ENCODE data around the gene AGMO.

Gene AGMO

GRCh38 chr7:15397922-15398760, 163.7 kb downstream of the AGMO start:
- Histone ChIP-seq H4K20me1 (ENCODE audit: insufficient read depth) (no peaks in the 10 kb centered on the region), H3K27me3 (ENCODE audit: insufficient read depth, low read depth) (no peaks in the 10 kb centered on the region), H3K27ac (no peak overlapping the region), H3K4me1 (ENCODE audit: low read depth, poor library complexity, severe bottlenecking) (no peaks in the 10 kb centered on the region), H3K36me3 (ENCODE audit: insufficient read depth) (no peaks in the 10 kb centered on the region), H3K4me2 (no peak overlapping the region), H3K9ac (no peak overlapping the region), H2AFZ (ENCODE audit: low read depth) (no peak overlapping the region), H3K4me3 (IDR thresholded peaks at IDR 0.05; ENCODE audit: insufficient read depth, low read depth, low read length) (no peak overlapping the region), H3K79me2 (ENCODE audit: insufficient read depth, low read depth) (no peaks in the 10 kb centered on the region)
- TF ChIP-seq, protein P1, sequence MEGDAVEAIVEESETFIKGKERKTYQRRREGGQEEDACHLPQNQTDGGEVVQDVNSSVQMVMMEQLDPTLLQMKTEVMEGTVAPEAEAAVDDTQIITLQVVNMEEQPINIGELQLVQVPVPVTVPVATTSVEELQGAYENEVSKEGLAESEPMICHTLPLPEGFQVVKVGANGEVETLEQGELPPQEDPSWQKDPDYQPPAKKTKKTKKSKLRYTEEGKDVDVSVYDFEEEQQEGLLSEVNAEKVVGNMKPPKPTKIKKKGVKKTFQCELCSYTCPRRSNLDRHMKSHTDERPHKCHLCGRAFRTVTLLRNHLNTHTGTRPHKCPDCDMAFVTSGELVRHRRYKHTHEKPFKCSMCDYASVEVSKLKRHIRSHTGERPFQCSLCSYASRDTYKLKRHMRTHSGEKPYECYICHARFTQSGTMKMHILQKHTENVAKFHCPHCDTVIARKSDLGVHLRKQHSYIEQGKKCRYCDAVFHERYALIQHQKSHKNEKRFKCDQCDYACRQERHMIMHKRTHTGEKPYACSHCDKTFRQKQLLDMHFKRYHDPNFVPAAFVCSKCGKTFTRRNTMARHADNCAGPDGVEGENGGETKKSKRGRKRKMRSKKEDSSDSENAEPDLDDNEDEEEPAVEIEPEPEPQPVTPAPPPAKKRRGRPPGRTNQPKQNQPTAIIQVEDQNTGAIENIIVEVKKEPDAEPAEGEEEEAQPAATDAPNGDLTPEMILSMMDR (conservative IDR thresholded peaks at IDR 0.05; ENCODE audit: low read depth, low read length): no peak

DNA sequence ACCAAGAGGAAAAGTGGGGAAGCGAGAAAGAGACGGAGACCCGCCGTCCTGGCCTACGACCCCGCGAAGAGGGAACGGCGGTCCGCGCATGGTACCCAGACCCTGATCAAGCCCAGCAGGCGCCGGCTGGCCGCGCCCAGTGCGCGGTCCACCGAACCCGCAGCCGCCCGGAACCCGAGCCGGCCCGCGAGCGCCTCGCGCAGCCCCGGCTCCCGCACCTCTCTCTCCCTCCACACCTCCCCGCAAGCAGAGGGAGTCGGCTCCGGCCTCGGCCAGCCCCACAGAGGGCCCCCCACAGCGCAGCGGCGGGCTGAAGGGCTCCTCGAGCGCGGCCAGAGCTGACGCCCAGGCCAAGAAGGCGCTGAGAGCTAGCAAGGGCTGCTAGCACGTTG, 164.7 kb downstream of the AGMO start:
- no peaks in the 10 kb centered on the region for H3K4me1 ChIP-seq (ENCODE audit: low read depth, poor library complexity, severe bottlenecking)
- H2AFZ ChIP-seq (ENCODE audit: low read depth): no peak overlapping the region
- H3K4me3 ChIP-seq (IDR thresholded peaks at IDR 0.05; ENCODE audit: insufficient read depth, low read depth, low read length): no peak overlapping the region
- H4K20me1 ChIP-seq (ENCODE audit: insufficient read depth): no peaks in the 10 kb centered on the region
- H3K27me3 ChIP-seq (ENCODE audit: insufficient read depth, low read depth): no peaks in the 10 kb centered on the region
- TF ChIP-seq, protein P1 (conservative IDR thresholded peaks at IDR 0.05; ENCODE audit: low read depth, low read length): no peak
- no peaks in the 10 kb centered on the region for H3K36me3 ChIP-seq (ENCODE audit: insufficient read depth)
- no peak overlapping the region for H3K27ac ChIP-seq
- no peaks in the 10 kb centered on the region for H3K79me2 ChIP-seq (ENCODE audit: insufficient read depth, low read depth)
- H3K4me2 ChIP-seq: no peak overlapping the region
- H3K9ac ChIP-seq: no peak overlapping the region

DNA sequence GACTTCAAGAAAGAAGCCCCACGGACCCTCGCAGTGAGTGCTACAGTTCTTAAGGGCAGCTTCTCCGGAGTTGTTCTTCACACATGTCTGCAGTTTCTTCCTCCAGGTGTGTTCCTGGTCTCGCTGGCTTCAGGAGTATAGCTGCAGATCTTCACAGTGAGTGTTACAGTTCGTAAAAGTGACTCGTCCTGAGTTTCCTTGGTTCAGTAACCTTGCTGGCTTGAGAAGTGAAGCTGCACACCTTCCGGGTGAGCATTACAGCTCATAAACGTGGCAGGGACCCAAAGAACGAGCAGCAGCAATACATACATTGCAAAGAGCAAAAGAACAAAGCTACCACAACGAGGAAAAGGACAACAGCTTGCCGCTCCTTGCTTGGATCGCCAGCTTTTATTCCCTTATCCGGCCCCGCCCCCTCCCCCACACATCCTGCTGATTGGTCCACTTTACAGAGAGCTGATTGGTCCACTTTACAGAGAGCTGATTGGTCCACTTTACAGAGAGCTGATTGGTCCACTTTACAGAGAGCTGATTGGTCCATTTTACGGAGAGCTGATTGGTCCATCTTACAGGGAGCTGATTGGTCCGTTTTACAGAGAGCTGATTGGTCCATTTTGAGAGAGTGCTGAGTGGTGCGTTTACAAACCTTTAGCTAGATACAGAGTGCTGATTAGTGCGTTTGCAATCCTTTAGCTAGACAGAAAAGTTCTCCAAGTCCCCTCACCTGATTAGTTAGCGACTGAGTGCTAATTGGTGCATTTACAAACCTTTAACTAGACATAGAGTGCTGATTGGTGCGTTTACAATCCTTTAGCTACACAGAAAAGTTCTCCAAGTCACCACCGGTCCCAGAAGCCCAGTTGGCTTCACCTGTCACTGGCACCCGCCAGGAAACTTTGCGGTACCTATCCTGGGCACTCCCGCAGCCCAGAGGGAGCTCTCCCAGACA, 165.3 kb downstream of the AGMO start:
- no peaks in the 10 kb centered on the region for H3K79me2 ChIP-seq (ENCODE audit: insufficient read depth, low read depth)
- H3K36me3 ChIP-seq (ENCODE audit: insufficient read depth): no peaks in the 10 kb centered on the region
- no peak overlapping the region for H3K9ac ChIP-seq
- H3K27me3 ChIP-seq (ENCODE audit: insufficient read depth, low read depth): no peaks in the 10 kb centered on the region
- H3K4me3 ChIP-seq (IDR thresholded peaks at IDR 0.05; ENCODE audit: insufficient read depth, low read depth, low read length): no peak overlapping the region
- TF ChIP-seq, protein P1 (conservative IDR thresholded peaks at IDR 0.05; ENCODE audit: low read depth, low read length): no peak
- H3K27ac ChIP-seq: no peak overlapping the region
- H2AFZ ChIP-seq (ENCODE audit: low read depth): no peak overlapping the region
- no peaks in the 10 kb centered on the region for H4K20me1 ChIP-seq (ENCODE audit: insufficient read depth)
- no peaks in the 10 kb centered on the region for H3K4me1 ChIP-seq (ENCODE audit: low read depth, poor library complexity, severe bottlenecking)
- no peak overlapping the region for H3K4me2 ChIP-seq

DNA sequence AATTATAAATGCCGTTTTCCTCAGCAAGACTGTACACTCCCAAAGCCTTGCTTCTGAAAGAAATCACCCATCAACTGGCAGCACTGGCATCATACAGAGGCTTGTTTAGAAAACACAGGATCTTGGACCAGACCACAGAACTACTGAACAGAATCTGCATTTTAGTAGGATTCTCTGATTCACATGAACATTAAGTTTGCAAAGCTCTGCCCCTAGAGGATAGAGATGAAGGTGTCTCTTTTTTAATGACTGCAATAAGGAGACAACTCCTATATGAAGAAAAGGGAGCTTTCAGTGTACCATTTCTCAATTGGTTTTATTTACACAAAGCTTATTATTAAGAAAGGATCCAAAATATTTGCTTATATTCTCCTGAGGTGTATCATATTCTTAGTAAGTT, 172.7 kb downstream of the AGMO start:
- TF ChIP-seq, protein P1 (conservative IDR thresholded peaks at IDR 0.05; ENCODE audit: low read depth, low read length): no peak
- no peak overlapping the region for H3K4me2 ChIP-seq
- H2AFZ ChIP-seq (ENCODE audit: low read depth): no peak overlapping the region
- no peak overlapping the region for H3K9ac ChIP-seq
- H4K20me1 ChIP-seq (ENCODE audit: insufficient read depth): no peaks in the 10 kb centered on the region
- no peaks in the 10 kb centered on the region for H3K4me1 ChIP-seq (ENCODE audit: low read depth, poor library complexity, severe bottlenecking)
- H3K27ac ChIP-seq: no peak overlapping the region
- no peaks in the 10 kb centered on the region for H3K27me3 ChIP-seq (ENCODE audit: insufficient read depth, low read depth)
- no peak overlapping the region for H3K4me3 ChIP-seq (IDR thresholded peaks at IDR 0.05; ENCODE audit: insufficient read depth, low read depth, low read length)
- no peaks in the 10 kb centered on the region for H3K36me3 ChIP-seq (ENCODE audit: insufficient read depth)
- H3K79me2 ChIP-seq (ENCODE audit: insufficient read depth, low read depth): no peaks in the 10 kb centered on the region
